Left renal pelvis (tissue), 4 donors: ENCODE measurements around the gene ITPKB. TPM values are rescaled to one million over a fixed set of nuclear protein-coding genes. Genes with fewer than 3 reads are reported as not detected.

Source experiments
- DNase-seq, 4 donors: peaks; one replicate each; pipeline ENCODE4 v3.0.0-alpha.2; 2013; ENCODE audit warnings: low read depth in 4 of 4, low spot score in 3 of 4
- polyA plus RNA-seq, 4 donors: library from polyadenylated mRNA; unstranded; fragments of 120-200 nt; gene quantifications; one replicate each; pipeline ENCODE4 v1.2.1, GENCODE V29; 2013; ENCODE audit not compliant: insufficient read length in 4 of 4

ITPKB gene
- polyA plus RNA-seq, 4 donors: 22.5 to 26.3 (median 23.4) TPM

DNA sequence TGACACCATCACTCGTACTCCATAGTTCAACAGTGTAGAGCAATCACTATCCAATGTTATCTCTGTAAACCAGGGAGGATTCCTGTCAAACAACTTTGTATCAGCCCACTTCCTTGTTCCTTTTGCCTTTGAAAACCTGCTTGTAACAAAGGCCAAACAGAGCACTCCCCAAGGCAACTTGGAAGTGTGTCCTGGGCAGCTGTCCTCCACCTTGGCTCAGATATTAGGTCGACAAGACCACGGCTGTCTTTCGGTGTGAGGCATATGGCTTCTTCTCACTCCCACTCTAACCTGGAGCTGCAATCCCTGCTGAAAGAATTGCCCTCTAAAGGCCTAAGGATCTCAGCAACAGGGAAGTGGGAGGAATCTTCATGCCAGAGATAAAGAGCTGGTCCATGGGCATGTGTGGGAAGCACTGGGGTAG lies 66.7 kb downstream of the ITPKB start:
- no peak for DNase-seq

GRCh38 chr1:226671277-226671676 lies 67.8 kb downstream of the ITPKB start:
- no peak for DNase-seq

DNA sequence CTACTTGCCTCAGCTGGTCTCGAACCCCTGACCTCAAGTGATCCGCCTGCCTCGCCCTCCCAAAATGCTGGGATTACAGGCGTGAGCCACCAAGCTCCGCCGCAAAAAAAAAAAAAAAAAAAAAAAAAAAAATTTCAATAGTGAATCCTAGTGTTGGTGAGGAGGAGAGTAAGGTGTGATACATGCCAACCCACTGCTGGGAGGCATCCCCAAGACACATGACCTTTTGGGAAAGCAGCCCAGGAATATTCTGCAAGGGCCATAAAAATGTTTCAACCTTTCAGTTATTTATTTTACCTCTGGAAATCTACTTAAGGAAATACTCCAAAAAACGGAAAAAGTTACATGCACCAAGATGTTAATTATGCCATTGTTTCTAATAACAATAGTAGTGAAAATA lies 69.0 kb downstream of the ITPKB start:
- DNase-seq: no peak

GRCh38 chr1:226668173-226668560 lies 70.9 kb downstream of the ITPKB start:
- DNase-seq: no peak

GRCh38 chr1:226666692-226667091 lies 72.4 kb downstream of the ITPKB start:
- DNase-seq: no peak

GRCh38 chr1:226666164-226666506 lies 72.9 kb downstream of the ITPKB start:
- DNase-seq: no peak

- DNase-seq: no peak
These were observed 73.4 kb downstream of the ITPKB start for GRCh38 chr1:226665505-226666163.

DNA sequence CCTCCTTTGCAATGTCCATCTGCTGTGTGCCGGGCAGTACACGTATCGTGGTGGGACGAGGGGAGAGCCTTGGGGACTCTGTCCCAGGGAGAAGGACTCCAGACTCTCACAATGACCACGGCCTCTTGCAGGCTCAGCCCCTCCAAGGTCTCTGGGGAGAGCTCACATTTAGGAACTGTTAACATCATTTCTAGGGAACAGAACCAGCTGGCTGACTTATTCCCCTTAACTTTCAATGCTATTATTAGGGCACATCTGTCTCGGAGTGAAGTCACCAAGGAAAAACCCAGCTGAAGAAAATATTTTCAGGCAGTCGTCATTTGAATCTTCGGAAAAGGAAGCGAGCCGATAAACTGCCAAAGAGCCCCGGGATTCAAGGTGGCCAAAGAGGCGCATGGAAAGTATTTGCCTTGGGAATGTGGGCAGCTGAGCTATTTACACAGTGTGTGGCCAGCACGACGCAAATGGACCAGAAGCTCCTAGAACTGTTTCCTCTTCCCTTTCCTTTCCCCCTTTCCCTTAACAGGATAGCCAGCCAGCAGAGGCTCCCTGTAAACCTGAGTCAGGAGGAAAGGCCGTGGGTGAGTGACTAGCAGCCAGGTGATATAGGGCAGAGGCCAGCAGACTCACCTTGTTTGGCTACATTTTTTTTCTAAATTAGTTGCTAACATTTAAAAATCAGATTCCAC lies 74.5 kb downstream of the ITPKB start:
- DNase-seq: peak in 1 of 4 donors; percentile 36

DNA sequence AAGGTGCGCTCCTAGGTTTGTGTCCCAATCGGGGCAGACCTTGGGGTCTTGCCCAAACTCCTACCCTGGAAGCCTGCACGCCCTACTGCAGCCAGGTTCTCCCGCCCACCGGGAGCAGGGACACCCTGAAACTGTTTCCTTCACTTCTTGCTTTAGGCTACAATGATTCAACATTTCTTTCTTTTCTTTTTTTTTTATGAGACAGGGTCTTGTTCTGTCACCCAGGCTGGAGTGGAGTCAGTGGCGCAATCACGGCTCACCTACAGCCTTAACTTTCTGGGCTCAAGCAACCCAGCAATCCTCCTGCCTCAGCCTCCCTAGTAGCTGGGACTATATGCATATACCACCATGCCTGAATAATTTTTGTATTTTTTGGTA lies 75.8 kb downstream of the ITPKB start:
- no peak for DNase-seq

DNA sequence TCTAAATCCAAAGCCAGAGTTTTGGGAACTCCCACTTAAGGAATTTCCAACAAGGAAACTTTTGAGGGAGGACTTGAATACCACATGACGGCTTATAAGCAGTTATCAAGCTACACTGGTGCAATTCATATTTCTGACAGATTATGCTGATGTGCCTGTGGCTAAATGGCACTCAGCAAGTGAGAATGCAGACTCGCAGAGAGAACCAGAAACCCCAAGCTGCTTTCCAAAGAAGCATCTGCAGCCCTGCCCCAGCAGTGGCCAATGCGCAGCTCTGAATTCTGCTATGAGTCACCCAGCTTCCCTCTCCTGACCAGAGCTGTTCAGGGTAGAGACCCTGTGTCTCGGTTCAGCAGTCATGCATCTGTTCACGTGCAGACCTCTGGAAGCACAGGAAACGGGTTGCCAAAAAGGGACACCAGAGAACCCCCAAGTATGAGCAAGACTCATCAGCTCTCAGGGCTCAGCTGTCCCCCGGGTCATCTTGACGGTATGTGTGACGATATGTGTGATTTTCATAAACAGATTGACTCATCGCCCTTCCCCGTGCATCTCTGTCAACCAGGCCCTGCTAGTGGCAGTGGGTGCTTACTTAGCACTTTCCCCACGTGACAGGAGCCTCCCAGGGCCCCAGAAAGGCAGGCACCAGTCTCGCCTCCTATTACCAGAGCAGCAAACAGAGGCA lies 76.3 kb downstream of the ITPKB start:
- no peak for DNase-seq

DNA sequence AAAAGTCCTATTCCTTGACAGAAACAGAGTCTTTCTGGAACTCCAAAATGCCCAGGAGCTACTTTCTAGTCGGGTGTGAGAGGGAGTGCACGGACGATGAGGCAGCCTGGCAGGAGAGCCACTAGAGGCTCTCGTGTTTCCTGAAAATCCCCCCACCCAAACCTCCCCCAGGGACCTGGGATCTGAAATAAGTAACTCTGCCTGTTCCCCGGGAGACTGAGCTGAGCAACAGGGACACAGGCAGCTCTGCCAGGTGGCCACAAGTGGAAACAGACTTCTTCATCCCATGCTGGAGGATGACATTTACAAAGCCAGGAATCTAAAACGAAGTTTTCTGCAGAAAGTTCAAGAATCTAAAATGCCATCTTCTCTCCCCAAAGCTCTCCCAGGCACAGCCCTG lies 77.1 kb downstream of the ITPKB start:
- no peak for DNase-seq

- no peak for DNase-seq
These were observed 77.8 kb downstream of the ITPKB start for GRCh38 chr1:226661271-226661670.

DNA sequence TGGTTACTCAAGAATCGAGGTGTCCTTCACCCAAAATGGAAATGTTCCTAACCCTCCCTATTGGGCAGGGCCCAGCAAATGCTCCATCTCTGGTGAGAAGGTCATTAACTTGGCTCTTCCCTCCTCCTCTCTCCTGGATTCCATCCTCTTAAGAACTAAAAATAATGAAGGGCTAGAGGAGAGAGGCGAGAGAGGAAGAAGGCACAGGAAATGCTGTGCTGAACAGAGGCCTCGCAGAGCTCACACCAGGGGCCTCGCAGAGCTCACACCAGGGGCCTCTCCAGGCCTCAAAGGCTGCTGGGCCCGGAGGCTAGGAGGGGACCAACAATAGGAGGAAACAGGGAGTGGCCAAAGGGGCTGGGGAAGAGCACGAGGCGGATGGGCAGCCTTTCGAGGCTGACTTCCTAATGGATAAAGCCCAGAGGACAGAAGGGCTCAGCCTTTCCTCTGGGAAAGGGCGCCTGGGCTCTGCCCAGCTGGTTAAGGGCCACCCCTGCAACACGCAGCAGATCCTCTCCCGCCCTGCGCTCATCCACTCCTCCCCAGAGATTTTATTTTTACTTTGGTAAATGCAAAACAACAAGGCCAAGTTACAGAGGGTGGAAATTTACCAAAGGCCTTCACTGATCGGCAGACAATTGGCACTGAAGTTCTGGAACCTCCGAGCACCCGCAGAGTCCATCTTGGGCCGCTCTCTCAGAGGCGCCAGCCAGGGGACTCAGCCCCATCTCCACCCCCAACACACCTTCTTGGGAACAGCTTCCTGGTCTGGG lies 78.5 kb downstream of the ITPKB start:
- DNase-seq: no peak

DNA sequence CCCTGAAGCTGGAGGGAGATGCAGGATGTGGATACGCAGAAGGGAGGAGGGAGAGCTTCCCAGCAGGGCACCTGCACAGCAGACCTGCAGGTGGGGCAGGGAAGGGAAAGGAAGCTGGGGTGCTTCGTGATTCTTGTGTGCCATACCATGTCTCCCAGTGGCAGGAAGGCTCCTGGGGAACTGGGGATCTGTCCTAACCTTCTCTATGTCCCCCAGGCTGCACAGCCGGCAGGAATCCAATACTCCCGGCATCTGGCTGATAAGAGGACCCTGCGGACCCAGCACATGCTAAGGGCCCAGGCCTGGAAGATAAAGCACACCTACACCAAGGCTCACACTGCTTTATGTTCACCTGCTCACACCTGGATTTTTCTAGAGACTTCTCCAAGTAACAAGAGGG lies 79.4 kb downstream of the ITPKB start:
- no peak for DNase-seq

DNA sequence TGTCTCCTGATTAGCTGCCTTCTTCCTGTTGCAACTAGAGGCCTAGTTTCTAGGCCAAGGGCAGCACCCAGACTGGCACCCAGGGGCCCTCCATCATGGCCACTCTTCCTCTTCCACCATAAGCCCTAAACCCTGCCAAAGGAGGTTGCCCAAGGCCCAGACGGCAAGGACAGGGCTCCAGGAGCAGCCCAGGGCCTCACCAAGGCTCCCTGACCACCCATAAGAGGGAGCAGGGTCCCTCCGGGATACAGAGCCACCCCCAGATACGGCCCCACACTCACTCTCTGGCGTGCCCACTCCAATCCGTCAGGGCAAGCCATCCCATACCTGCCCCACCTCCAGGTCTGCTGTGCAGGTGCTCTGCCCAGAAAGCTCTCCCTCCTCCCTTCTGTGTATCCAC lies 79.9 kb downstream of the ITPKB start:
- no peak for DNase-seq

- no peak for DNase-seq
These were observed 80.4 kb downstream of the ITPKB start for GRCh38 chr1:226658546-226659125.

GRCh38 chr1:226657895-226658545 lies 81.1 kb downstream of the ITPKB start:
- DNase-seq: no peak

DNA sequence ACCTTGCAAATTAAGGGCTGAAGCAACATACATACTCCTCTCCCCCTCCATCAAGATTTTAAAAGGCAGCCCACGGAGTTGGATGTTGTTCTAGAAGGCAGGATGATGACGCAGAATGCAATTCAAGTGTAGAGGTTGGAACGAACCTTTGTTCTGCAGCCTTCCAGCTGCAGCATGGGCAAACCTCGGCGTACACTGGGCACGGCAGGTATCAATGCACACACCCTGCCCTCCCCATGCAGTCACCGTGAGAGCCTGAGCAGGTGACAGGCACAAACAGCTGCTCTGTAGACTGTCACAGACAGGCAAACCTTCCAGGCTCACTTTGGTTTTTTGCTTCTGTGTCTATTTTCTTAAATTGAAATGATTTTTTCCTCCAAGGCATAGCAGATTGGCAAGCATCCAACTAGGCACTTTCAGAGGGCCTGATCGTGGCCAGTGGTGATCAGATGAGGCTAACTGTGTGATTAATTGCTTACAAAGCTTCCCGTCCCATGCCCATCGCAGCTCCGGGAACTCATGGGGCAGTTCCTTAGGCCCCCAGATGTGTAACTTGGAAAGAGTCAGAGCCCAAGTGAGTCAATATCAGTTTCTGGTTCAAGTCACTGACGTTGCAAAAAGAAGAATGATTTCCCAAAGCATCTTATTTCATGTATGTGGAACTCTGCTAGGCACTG lies 82.3 kb downstream of the ITPKB start:
- DNase-seq: no peak

- DNase-seq: no peak
These were observed 82.9 kb downstream of the ITPKB start for GRCh38 chr1:226656201-226656600.
